ENCODE measurements around the gene MAN2A1. TPM values are rescaled to one million over a fixed set of nuclear protein-coding genes. Genes with fewer than 3 reads are reported as not detected.
A peak's percentile ranks its signal among the peaks of the same experiment; 100 is the strongest.
"Not testable (repeated sequence)": the region's sequence is repeated elsewhere in the genome, so short reads cannot be mapped to it uniquely, and the experiment has no call there.

MAN2A1 gene
- total RNA-seq, 1 donor from 2014 or later = 69.7 TPM

DNA sequence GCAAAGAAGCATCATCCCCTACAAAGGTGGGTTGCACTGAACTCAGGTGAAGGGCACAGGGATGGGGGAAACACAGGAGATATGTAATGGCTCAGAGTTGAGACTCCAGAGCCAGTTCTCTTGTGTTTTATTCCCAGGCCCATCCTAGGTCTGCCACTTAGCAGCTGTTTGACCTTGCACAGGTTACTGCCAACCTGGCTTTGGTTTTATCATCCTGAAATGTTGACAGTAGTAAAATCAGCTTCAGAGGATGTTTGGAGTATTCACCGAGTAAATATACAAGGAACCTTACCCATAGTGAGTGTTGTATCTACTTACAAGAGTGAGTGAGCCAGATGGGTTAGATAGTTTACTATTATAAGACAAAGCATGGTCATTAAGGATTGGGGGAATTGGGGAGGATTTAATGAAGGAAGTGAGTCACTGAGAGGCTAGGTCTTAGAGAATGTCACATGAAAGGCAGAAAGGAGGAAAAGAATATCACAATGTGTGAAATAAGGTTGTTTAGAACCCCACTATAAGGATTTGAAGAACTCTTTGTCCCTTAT lies 141.3 kb downstream of the MAN2A1 start:
- DNase-seq = no peak

- DNase-seq = not testable (repeated sequence)
Measured at GRCh38 chr5:109832207-109833188, 142.8 kb downstream of the MAN2A1 start.

DNA sequence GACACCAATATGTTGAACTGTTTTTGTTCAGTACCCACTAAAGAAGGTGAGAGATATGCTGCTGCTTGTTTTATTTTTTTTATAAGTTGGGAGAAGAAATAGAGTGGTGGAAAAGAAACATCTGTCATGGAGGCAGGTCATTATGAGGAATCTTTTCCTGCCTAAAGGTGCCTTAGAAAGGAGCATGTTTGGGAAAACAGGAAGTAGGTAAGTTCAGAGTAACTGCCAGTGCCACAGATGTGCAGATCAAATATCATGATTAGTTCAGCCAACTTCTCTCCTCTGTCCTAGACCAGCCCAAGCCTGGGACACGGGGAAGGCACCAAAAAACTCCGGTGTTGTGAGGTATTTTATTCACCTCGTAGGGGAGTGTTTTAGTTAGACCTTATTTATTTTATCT lies 144.2 kb downstream of the MAN2A1 start:
- no peak for DNase-seq

DNA sequence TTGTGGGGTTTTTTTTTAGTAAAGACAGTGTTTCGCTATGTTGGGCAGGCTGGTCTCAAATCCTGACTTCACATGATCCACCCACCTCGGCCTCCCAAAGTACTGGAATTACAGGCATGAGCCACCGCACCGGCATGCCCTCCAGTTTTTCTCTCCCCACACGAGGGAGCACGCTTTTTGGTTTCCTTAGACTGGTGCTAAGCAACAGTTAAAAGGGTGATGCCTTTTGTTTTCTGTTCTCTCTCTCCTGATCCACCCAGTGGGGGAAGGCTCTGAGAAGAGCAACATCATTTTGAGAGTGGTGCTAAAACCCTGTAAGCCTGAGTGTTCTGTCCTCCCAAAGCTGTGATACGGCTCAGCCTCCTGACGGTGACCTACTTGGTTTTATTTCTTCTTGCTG lies 146.6 kb downstream of the MAN2A1 start:
- no peak for DNase-seq

GRCh38 chr5:109837231-109837861 lies 147.6 kb downstream of the MAN2A1 start:
- DNase-seq = no peak

DNA sequence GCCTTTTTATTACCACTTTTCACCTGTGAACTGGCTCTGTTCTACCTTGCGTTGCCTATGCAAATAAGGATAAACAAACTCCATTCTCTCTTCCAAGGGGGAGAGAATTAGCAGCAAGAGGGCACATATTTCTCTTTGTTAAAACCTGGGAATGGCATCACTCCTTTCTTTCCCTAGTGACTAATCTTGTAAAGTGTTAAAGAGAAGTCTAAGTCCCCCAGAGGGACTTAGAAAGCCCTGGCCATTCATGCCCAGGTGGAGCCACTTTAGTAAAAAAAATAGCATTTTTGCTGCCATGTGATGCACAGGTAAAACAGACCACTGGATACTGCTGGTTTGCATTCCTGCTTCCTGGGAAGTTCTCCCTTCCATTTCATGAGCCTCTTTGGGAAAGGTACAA lies 148.4 kb downstream of the MAN2A1 start:
- DNase-seq = no peak

GRCh38 chr5:109844148-109844547 lies 154.4 kb downstream of the MAN2A1 start:
- no peak for DNase-seq

DNA sequence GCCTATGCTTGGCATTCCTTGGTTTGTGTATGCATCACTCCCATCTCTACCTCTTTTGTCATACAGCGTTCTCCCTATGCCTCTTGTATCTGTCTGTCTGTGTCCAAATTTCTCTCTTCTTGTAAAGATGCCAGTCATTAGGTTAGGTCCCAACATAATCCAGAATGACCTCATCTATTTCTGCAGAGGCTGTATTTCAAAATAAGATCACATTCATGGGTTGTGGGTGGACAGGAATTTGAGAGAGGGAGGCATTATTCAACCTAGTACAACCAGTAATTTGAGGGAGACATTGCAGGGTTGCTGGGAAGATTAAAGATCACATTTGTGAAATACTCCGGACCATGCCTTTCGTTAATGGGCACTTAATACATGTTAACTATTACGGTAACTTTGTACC lies 155.0 kb downstream of the MAN2A1 start:
- DNase-seq = no peak

GRCh38 chr5:109848130-109848529 lies 158.4 kb downstream of the MAN2A1 start:
- DNase-seq = no peak

- DNase-seq = no peak
Measured at GRCh38 chr5:109849478-109850088, 159.9 kb downstream of the MAN2A1 start.

DNA sequence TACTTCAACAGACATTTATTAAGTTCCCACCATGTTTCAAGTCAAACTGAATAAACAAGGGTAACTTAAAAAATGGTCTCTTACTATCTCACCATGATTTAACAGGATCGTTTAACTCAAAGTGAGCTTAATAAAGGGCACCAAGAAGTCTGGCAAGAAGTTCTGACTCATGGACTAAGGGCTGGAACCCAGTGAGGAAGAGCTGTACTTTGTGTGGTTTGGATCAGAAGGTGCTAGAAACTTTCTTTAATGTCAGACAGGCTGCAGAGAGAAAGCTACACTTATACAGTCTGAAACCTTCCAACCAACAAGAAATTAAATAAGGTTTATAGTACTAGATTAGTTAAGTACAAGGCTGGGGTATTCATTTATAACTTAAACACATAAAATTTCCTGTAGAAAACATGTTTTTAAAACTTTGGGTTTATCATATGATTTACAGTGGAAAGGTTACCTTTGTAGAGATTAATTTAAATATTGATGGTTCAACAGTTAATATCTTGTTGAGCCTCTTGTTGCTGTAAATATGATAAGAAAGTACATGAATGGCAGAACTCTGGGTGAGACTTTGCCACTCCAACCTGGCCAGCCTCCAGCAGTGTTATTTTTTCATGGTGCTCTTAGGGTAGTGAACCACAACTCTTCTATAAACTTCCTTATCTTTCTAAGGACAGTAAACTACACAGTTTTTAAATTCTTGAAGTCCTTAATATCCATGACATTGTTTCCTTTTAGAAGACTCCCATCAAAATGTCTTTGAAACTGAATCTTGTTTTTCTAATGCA lies 162.8 kb downstream of the MAN2A1 start:
- DNase-seq = no peak

GRCh38 chr5:109853377-109853776 lies 163.7 kb downstream of the MAN2A1 start:
- no peak for DNase-seq

DNA sequence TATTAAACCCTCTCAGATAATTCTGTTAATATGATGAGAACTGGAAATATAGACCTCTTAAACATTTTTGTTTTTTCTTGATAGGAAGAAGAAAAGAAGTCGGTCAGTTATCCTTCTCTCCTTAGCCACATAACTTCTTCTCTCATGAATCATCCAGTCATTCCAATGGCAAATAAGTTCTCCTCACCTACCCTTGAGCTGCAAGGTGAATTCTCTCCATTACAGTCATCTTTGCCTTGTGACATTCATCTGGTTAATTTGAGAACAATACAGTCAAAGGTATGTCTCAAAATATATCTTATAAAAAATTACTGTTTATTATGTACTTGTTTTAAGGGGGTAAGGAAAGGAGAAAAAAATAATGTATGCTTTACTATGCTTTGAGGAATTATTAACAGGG lies 165.3 kb downstream of the MAN2A1 start:
- DNase-seq = no peak

- no peak for DNase-seq
Measured at GRCh38 chr5:109857405-109858031, 167.8 kb downstream of the MAN2A1 start.

- no peak for DNase-seq
Measured at GRCh38 chr5:109859537-109859936, 169.8 kb downstream of the MAN2A1 start.

DNA sequence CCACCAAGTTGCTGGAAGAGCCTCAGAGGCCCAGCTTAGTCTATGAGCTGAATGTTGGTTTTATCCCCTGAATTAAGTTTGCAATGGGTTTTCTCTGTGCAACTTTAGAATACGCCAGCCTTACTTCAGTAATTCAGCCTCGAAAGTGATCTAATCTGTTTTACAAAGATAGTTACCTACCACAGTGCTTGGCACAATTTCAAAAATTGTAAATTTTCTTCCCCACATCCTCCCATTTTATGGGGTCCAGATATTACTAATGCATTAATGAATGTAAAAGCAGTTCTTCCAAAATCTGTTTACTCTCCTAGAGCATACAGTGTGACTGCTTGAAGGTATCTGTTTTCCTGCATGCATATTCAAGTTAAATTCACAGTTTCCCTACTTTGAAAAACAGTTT lies 172.6 kb downstream of the MAN2A1 start:
- DNase-seq = no peak

DNA sequence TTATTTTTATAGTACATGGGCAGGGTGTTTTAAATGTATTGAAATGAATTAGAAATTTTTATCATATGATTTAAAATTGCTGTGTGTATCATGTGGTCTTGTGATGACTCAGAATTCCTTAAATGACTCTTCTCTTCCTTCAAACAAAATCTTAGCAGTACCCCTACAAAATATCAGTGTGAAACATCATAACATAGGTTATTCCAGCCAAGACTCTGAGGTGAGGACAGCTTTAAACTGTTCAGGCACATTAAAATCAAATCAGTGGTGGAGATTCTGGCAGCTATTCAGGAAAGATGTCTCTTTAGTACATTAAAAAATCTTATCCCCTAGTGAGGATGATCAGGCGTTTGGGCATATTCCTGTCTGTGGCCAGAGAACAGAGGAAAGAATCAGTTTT lies 174.0 kb downstream of the MAN2A1 start:
- no peak for DNase-seq

DNA sequence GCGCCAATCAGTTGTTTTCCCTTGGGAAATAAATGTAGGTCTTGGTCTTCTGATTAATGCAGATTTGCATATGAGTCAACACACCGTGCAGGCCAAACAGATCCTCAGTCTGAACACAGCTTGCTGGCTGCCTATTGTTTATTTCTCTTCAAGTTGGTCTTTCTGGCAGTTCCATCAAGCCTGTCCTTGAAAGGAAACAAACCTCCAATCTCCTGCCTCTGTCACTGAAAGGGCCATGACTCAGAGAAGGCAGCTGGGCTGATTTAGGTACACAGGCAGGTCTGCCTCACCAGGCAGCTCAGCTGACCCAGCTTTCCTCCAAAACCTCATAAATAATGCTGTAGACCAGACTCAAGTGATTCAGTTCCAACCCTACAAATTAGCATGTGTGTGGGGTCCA lies 175.9 kb downstream of the MAN2A1 start:
- DNase-seq = peak; percentile 40

DNA sequence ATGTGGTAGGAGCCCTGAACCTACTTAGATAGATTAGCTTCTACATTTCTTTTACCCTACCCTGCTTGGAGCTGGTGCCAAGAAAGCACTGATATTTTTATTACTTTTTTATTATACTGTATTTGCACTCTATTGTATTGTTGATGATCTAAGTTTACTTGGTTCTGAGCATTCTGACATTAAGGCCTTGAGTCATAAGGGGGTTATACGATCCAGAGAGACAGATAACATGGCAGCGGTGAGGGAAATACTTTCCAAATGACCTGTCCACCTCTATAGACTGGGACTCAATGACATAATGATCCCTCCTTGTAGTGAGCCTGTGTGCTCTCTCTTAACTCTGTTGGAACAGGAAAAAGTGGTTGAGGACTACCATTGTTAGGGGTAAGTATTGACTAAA lies 176.3 kb downstream of the MAN2A1 start:
- no peak for DNase-seq

GRCh38 chr5:109868737-109869136 lies 179.0 kb downstream of the MAN2A1 start:
- no peak for DNase-seq

GRCh38 chr5:109873687-109874086 lies 184.0 kb downstream of the MAN2A1 start:
- DNase-seq = no peak

DNA sequence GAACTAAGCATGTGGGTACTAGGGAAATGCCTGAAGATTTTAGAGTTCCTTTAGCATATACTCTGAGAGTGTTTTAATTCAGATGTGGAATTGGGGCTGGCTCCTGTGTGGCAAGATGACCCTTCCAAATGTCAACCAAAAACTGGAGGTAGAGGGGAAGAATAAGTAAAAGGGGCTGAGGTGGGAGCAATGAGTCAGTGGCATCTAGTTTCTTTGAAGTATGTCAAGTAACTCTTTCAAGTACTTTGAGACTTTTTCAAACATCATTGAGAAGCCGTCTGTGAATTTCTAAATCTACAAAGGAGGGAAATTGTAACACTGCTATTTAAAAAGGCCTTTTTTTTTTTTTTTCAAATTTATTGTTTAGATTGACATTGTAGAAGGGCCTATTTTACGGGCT lies 184.4 kb downstream of the MAN2A1 start:
- DNase-seq = no peak
